Measurements from ENCODE around the gene HOXB3. TPM values are rescaled to one million over a fixed set of nuclear protein-coding genes. Genes with fewer than 3 reads are reported as not detected.

HOXB3 gene
- total RNA-seq, 1 donor from 2014 or later: not detected

- Mint-ChIP-seq H3K36me3 (ENCODE audit: low read depth, unreplicated experiment) (peaks cover 2% of the 10 kb centered on the region), H3K27me3 (ENCODE audit: low read depth, unreplicated experiment) (peaks cover 84% of the 10 kb centered on the region), H3K4me1 (ENCODE audit: low read depth, unreplicated experiment) (peaks cover 5% of the 10 kb centered on the region), H3K4me3 (ENCODE audit: unreplicated experiment) (peak overlapping the region; percentile 89), H3K27ac (ENCODE audit: unreplicated experiment) (peak overlapping the region; percentile 66), H3K9me3 (ENCODE audit: unreplicated experiment) (peaks cover 10% of the 10 kb centered on the region)
- Histone ChIP-seq H3K9me3 (ENCODE audit: insufficient read depth, low read depth, low read length) (no peaks in the 10 kb centered on the region), H3K9ac (ENCODE audit: low read length) (peak overlapping the region; percentile 96), H3K4me1 (ENCODE audit: insufficient read depth, low read length) (peaks cover 43% of the 10 kb centered on the region), H3K79me2 (ENCODE audit: insufficient read depth, low read length) (peaks cover 63% of the 10 kb centered on the region), H3K27me3 (ENCODE audit: insufficient read depth, low read length) (peaks cover 36% of the 10 kb centered on the region), H3K27ac (ENCODE audit: low read depth, low read length) (peak overlapping the region; percentile 95), H4K20me1 (ENCODE audit: insufficient read depth, low read length) (no peaks in the 10 kb centered on the region), H3K4me3 (ENCODE audit: insufficient read depth, low read depth, low read length) (peak overlapping the region; percentile 84), H2AFZ (ENCODE audit: low read depth, low read length) (no peak overlapping the region), H3K4me2 (ENCODE audit: low read length) (peak overlapping the region; percentile 83), H3K36me3 (ENCODE audit: insufficient read depth, low read length) (no peaks in the 10 kb centered on the region)
- TF ChIP-seq EZH2 (IDR thresholded peaks at IDR 0.05; ENCODE audit: insufficient read depth, low read length) (no peak), CTCF (IDR thresholded peaks at IDR 0.05; ENCODE audit: insufficient read depth, low read depth, low read length) (no peak)
- FAIRE-seq: no peak
- DNase-seq (ENCODE audit: low read depth): no peak
Observed at GRCh38 chr17:48543107-48543853, 46.8 kb downstream of the HOXB3 start.

GRCh38 chr17:48542698-48543106, 47.3 kb downstream of the HOXB3 start:
- Histone ChIP-seq H3K4me2 (ENCODE audit: low read length) (peak overlapping the region; percentile 83), H4K20me1 (ENCODE audit: insufficient read depth, low read length) (no peaks in the 10 kb centered on the region), H3K4me3 (ENCODE audit: insufficient read depth, low read depth, low read length) (peak overlapping the region; percentile 84), H3K9me3 (ENCODE audit: insufficient read depth, low read depth, low read length) (no peaks in the 10 kb centered on the region), H3K27me3 (ENCODE audit: insufficient read depth, low read length) (peaks cover 31% of the 10 kb centered on the region), H3K4me1 (ENCODE audit: insufficient read depth, low read length) (peaks cover 43% of the 10 kb centered on the region), H3K9ac (ENCODE audit: low read length) (peak overlapping the region; percentile 96), H3K79me2 (ENCODE audit: insufficient read depth, low read length) (peaks cover 58% of the 10 kb centered on the region), H2AFZ (ENCODE audit: low read depth, low read length) (no peak overlapping the region), H3K27ac (ENCODE audit: low read depth, low read length) (peak overlapping the region; percentile 95), H3K36me3 (ENCODE audit: insufficient read depth, low read length) (no peaks in the 10 kb centered on the region)
- TF ChIP-seq EZH2 (IDR thresholded peaks at IDR 0.05; ENCODE audit: insufficient read depth, low read length) (no peak), CTCF (IDR thresholded peaks at IDR 0.05; ENCODE audit: insufficient read depth, low read depth, low read length) (no peak)
- Mint-ChIP-seq H3K27ac (ENCODE audit: unreplicated experiment) (peak overlapping the region; percentile 48), H3K27me3 (ENCODE audit: low read depth, unreplicated experiment) (peaks cover 80% of the 10 kb centered on the region), H3K36me3 (ENCODE audit: low read depth, unreplicated experiment) (peaks cover 2% of the 10 kb centered on the region), H3K9me3 (ENCODE audit: unreplicated experiment) (peaks cover 10% of the 10 kb centered on the region), H3K4me3 (ENCODE audit: unreplicated experiment) (peak overlapping the region; percentile 89), H3K4me1 (ENCODE audit: low read depth, unreplicated experiment) (peaks cover 5% of the 10 kb centered on the region)
- DNase-seq (ENCODE audit: low read depth) (no peak), FAIRE-seq (no peak)

GRCh38 chr17:48542114-48542656, 47.9 kb downstream of the HOXB3 start:
- no peaks in the 10 kb centered on the region for H3K36me3 ChIP-seq (ENCODE audit: insufficient read depth, low read length)
- Mint-ChIP-seq H3K4me3 (ENCODE audit: unreplicated experiment) (peak overlapping the region; percentile 76), H3K9me3 (ENCODE audit: unreplicated experiment) (peaks cover 10% of the 10 kb centered on the region), H3K27me3 (ENCODE audit: low read depth, unreplicated experiment) (peaks cover 80% of the 10 kb centered on the region), H3K36me3 (ENCODE audit: low read depth, unreplicated experiment) (peaks cover 2% of the 10 kb centered on the region), H3K4me1 (ENCODE audit: low read depth, unreplicated experiment) (peaks cover 5% of the 10 kb centered on the region), H3K27ac (ENCODE audit: unreplicated experiment) (peak overlapping the region; percentile 77)
- H2AFZ ChIP-seq (ENCODE audit: low read depth, low read length): no peak overlapping the region
- no peak for FAIRE-seq
- peaks cover 53% of the 10 kb centered on the region for H3K79me2 ChIP-seq (ENCODE audit: insufficient read depth, low read length)
- peak overlapping the region; percentile 96 for H3K9ac ChIP-seq (ENCODE audit: low read length)
- H3K4me1 ChIP-seq (ENCODE audit: insufficient read depth, low read length): peaks cover 40% of the 10 kb centered on the region
- peak overlapping the region; percentile 84 for H3K4me3 ChIP-seq (ENCODE audit: insufficient read depth, low read depth, low read length)
- peak overlapping the region; percentile 83 for H3K4me2 ChIP-seq (ENCODE audit: low read length)
- no peak for DNase-seq (ENCODE audit: low read depth)
- peak overlapping the region; percentile 95 for H3K27ac ChIP-seq (ENCODE audit: low read depth, low read length)
- H3K27me3 ChIP-seq (ENCODE audit: insufficient read depth, low read length): peaks cover 27% of the 10 kb centered on the region
- H4K20me1 ChIP-seq (ENCODE audit: insufficient read depth, low read length): no peaks in the 10 kb centered on the region
- peak; percentile 16 for TF ChIP-seq EZH2 (IDR thresholded peaks at IDR 0.05; ENCODE audit: insufficient read depth, low read length)
- no peak for TF ChIP-seq CTCF (IDR thresholded peaks at IDR 0.05; ENCODE audit: insufficient read depth, low read depth, low read length)
- H3K9me3 ChIP-seq (ENCODE audit: insufficient read depth, low read depth, low read length): no peaks in the 10 kb centered on the region

Measured in astrocyte (in vitro differentiated cells and primary cell).